ENCODE results near the gene TRIM8.

The TRIM8 gene

GRCh38 chr10:102648269-102648888 lies 4.1 kb downstream of the TRIM8 start:
- in situ Hi-C loops (cut with MboI; ENCODE audit: low sequenced_read_pairs): no loop called here

GRCh38 chr10:102648889-102649796 lies 4.9 kb downstream of the TRIM8 start:
- in situ Hi-C loops (cut with MboI; ENCODE audit: low sequenced_read_pairs): no loop called here

- in situ Hi-C loops (cut with MboI; ENCODE audit: low sequenced_read_pairs): no loop called here
Observed at GRCh38 chr10:102649797-102650654, 5.7 kb downstream of the TRIM8 start.

DNA sequence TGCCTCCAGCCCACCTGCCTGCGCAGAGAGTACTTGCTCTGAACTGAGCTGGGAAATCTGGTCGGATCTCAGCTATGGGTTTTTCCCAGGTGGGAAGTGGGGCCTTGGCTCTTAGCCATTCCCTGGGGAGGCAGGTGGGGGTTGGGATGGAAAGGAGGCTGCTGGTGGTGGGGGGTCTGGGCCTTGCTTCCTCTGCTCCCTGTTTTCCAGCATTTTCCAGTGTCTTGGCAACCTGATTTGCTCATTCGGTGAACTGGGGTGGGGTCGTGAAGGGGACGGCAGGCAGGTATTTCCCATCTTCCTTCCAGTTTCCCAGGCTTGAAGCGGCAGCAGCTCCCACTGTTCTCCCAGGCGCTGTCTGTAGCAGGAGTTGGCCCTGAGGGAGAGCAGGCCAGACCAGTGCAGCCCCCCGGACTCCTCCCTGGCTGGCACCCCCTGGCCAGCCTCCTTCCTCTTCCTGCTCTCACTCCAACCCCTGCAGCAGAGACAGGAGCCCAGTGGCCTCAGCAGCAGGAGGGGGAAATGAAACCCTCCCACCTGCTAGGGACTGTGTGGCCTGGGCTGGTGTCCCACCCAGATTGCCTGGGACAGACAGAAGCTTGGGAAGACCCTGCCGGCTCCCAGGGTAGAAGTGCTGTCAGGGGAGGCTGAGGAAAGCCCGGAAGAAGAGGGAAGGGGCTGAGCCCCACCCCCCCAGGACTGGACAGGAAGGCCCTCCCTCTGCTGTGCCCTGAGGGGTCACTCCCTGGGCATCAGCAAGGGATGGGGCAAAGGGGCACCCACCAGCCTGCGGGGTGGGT lies 6.6 kb downstream of the TRIM8 start:
- in situ Hi-C loops (cut with MboI; ENCODE audit: low sequenced_read_pairs): no loop called here

- in situ Hi-C loops (cut with MboI; ENCODE audit: low sequenced_read_pairs): no loop called here
Observed at GRCh38 chr10:102651455-102652169, 7.3 kb downstream of the TRIM8 start.

DNA sequence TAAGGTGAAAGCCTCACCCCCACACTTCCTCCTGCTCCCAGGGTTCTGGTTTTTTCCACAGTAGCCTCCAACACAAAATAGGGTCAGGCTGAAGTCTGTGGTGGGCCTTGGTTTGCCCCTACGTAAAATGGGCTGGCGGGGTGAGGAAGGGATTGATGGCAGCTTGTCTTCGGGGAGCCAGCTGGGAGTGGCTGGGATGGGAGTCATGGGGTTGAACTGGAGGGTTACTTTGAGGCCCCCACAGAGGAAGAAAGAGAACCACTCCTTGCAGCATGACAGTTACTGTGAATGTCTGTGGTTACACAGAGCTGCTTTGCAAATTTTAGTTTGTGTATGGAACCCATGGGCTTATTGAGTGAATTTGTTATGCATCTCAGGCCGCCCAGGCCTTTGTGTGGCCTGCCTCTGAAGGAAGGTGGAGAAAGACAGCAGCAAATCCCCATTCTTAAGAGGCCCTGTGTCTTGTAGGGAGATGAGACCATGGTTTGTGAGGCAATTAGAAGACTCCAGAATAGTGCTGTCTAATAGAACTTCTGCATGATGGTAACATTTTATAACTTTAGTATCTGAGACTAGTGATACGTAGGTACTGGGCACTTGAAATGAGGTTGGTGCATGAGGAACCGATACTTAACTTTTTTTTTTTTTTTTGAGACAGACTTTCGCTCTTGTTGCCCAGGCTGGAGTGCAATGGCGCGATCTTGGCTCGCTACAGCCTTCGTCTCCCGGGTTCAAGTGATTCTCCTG lies 8.1 kb downstream of the TRIM8 start:
- in situ Hi-C loops (cut with MboI; ENCODE audit: low sequenced_read_pairs): no loop called here

- in situ Hi-C loops (cut with MboI; ENCODE audit: low sequenced_read_pairs): no loop called here
Observed at GRCh38 chr10:102653060-102653459, 8.8 kb downstream of the TRIM8 start.

GRCh38 chr10:102654566-102654965 lies 10.3 kb downstream of the TRIM8 start:
- in situ Hi-C loops (cut with MboI; ENCODE audit: low sequenced_read_pairs): no loop called here

DNA sequence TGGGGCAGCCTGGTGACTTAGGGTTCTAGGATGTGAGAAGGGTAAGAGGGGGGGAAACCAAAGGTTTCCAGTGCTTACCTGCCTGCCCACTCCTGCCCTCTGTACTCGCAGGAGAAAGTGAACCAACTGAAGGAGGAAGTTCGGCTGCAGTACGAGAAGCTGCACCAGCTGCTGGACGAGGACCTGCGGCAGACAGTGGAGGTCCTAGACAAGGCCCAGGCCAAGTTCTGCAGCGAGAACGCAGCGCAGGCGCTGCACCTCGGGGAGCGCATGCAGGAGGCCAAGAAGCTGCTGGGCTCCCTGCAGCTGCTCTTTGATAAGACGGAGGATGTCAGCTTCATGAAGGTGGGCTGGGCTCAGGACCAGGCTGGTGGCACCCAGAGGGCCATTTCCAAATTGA lies 10.7 kb downstream of the TRIM8 start:
- in situ Hi-C loops (cut with MboI; ENCODE audit: low sequenced_read_pairs): no loop called here

GRCh38 chr10:102656026-102656425 lies 11.7 kb downstream of the TRIM8 start:
- in situ Hi-C loops (cut with MboI; ENCODE audit: low sequenced_read_pairs): no loop called here

GRCh38 chr10:102656791-102657371 lies 12.6 kb downstream of the TRIM8 start:
- in situ Hi-C loops (cut with MboI; ENCODE audit: low sequenced_read_pairs): no loop called here

GRCh38 chr10:102657451-102657850 lies 13.2 kb downstream of the TRIM8 start:
- in situ Hi-C loops (cut with MboI; ENCODE audit: low sequenced_read_pairs): no loop called here

DNA sequence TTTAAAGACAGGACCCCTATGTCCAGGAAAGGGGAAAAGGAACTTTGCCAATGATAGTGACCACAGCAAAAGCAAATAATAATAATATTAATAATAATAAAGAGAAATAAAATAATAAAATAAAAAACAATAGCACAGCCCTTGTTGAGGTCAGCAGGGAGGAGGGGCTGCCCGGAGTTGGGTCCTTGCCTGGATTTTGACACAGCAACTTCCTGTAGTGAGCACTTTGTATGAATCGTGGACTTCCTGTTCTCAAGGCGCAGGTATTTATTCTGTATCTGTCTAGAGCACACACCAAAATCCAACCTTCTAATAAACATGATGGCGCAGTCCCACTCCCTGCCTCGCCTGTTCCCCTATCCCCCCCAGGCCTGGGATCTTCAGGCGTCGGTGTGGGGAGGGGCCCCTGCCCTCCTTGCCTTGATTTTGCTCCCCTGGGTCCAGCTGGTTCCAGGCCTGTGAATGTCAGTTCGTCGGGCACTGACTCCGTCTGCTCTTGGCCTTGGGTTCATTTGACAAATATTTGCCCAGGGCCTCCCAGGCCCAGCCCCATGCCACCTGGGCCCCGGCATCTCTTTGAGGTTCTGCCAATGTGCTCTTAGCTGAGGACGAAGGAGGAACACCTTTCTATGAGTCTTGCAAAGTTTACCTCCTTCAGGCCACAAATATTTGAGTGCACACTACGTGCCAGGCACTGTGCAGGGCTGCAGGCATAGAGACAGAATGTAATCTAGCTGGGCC lies 13.9 kb downstream of the TRIM8 start:
- in situ Hi-C loops (cut with MboI; ENCODE audit: low sequenced_read_pairs): no loop called here

DNA sequence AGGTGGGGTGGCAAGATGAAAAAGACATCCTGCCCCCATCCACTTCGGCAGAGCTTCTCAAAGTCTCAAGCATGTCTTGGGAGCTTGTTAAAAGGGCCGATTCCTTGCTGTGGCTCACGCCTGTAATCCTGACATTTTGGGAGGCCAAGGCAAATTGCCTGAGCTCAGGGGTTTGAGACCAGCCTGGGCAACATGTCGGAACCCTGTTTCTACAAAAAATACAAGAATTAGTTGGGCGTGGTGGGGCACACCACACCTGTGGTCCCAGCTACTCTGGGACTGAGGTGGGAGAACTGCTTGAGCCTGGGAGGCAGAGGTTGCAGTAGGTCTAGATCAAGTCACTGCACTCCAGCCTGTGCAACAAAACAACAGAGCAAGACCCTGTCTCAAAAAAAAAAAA lies 14.5 kb downstream of the TRIM8 start:
- in situ Hi-C loops (cut with MboI; ENCODE audit: low sequenced_read_pairs): no loop called here

GRCh38 chr10:102660888-102661657 lies 16.8 kb downstream of the TRIM8 start:
- in situ Hi-C loops (cut with MboI; ENCODE audit: low sequenced_read_pairs): no loop called here

DNA sequence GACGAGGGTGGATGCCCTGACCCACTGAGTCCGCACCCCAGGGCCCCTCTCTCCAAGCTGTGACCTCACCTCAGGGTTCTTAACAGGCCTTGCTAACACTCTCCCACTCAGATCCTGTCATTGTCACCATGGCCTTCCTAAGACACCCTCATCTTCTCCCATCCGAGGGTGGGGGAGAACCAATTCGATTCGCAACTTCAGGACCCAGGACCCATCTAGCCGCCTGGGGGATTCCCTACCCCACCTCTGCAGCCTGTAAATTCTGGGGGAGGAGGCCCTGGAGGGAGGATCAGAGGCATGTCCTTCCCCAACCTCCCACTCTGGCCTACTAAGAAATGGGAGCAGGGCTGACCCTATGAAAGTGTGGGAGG lies 17.4 kb downstream of the TRIM8 start:
- in situ Hi-C loops (cut with MboI; ENCODE audit: low sequenced_read_pairs): no loop called here

DNA sequence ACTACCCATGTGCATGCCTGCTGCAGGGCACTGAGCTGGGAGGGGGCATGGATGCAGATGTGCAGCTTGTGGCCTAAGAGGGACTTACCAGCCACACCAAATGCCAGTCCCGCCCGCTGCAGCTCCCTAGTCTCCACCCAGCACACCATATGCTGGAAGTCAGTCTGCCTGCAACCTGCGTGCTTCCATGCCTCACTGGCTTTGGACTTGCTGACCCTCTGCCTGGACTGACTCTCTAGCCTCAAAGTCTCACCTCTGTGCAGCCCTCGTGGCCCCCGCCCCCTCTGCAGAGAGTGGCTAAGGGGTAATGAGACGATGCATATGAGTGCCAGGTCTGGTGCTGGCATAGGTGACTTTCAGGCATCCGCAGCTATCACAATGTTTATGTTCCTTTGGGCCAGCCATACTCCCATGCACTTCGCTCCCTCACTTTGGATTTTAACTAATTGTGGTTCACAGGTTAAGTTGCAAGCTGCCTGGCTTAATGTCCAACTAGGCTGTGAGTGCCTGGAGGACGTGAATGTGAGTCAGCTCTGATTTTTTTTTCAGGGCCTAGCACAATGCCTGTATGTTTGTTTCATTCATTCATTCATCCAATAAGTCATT lies 21.7 kb downstream of the TRIM8 start:
- in situ Hi-C loops (cut with MboI; ENCODE audit: low sequenced_read_pairs): no loop called here
